ENCODE results near the gene KCNC1. TPM values are rescaled to one million over a fixed set of nuclear protein-coding genes. Genes with fewer than 3 reads are reported as not detected.

KCNC1 gene
- polyA plus RNA-seq, 1 of the 3 experiments (the other 2 are of a cell fraction), result 0.18 TPM

DNA sequence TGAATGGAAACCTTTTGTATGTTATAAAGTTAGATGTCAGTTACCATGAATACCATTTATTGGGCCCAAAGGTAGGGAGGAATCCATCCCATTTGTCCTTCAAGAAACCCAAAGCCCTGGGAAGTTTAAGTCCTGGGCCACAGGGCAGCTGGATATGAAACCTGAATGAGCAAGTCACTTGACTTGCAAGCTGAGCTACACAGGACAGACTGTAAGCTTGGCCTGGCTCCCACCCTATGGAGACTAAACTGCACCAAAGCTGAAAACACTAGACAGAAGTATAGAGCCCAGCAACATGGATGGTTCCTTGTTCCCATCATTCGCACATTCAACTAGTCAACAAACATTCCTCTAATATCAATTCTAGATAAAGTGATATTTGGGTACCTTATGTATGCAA, 71.3 kb downstream of the KCNC1 start:
- Histone ChIP-seq H3K9ac (no peak overlapping the region), H3K79me2 (ENCODE audit: insufficient read depth) (no peaks in the 10 kb centered on the region), H3K4me2 (no peak overlapping the region), H4K20me1 (ENCODE audit: insufficient read depth) (no peaks in the 10 kb centered on the region), H3K4me1 (ENCODE audit: control insufficient read depth in 1 of 2, insufficient read depth in 2 of 2, low read depth in 1 of 2, low read length in 1 of 2) (peaks cover 4 to 12% of the 10 kb centered on the region in 2 experiments; a peak in 2 of 4 replicates), H3K27ac (ENCODE audit: low read depth in 2 of 2, low read length in 1 of 2) (no peak overlapping the region), H2AFZ (ENCODE audit: low read depth) (no peak overlapping the region), H3K9me2 (no peaks in the 10 kb centered on the region), H3K9me3 (no peaks in the 10 kb centered on the region), H3K27me3 (ENCODE audit: insufficient read depth) (no peaks in the 10 kb centered on the region), H3K36me3 (replicated peaks in 1 of 2; ENCODE audit: control insufficient read depth in 1 of 2, insufficient read depth in 2 of 2, low read length in 1 of 2) (no peaks in the 10 kb centered on the region), H3F3A (replicated peaks; ENCODE audit: insufficient read depth) (no peaks in the 10 kb centered on the region), H3K4me3 (ENCODE audit: low read depth in 2 of 2, low read length in 1 of 2) (no peak overlapping the region)
- CTCF ChIA-PET, result no interaction called here
- 92% methylated on average over 1 of the region's 1 CpG for WGBS (ENCODE audit: low lambda C conversion rate)
- POLR2A ChIA-PET, result no interaction called here
- DNase-seq, result no peak
- no peak for TF ChIP-seq USF1 (IDR thresholded peaks at IDR 0.05; ENCODE audit: borderline replicate concordance, low read depth)
- TF ChIP-seq NFIC (IDR thresholded peaks at IDR 0.05; ENCODE audit: borderline replicate concordance), result no peak
- no peak for TF ChIP-seq RCOR1 (IDR thresholded peaks at IDR 0.05; ENCODE audit: low read length)
- TF ChIP-seq, protein P1, sequence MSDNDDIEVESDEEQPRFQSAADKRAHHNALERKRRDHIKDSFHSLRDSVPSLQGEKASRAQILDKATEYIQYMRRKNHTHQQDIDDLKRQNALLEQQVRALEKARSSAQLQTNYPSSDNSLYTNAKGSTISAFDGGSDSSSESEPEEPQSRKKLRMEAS (IDR thresholded peaks at IDR 0.05; ENCODE audit: low read depth), result no peak
- no peak for TF ChIP-seq FOXJ3 (CRISPR knock-in tag; IDR thresholded peaks at IDR 0.05)
- TF ChIP-seq, protein P2, sequence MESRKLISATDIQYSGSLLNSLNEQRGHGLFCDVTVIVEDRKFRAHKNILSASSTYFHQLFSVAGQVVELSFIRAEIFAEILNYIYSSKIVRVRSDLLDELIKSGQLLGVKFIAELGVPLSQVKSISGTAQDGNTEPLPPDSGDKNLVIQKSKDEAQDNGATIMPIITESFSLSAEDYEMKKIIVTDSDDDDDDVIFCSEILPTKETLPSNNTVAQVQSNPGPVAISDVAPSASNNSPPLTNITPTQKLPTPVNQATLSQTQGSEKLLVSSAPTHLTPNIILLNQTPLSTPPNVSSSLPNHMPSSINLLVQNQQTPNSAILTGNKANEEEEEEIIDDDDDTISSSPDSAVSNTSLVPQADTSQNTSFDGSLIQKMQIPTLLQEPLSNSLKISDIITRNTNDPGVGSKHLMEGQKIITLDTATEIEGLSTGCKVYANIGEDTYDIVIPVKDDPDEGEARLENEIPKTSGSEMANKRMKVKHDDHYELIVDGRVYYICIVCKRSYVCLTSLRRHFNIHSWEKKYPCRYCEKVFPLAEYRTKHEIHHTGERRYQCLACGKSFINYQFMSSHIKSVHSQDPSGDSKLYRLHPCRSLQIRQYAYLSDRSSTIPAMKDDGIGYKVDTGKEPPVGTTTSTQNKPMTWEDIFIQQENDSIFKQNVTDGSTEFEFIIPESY (IDR thresholded peaks at IDR 0.05; ENCODE audit: borderline replicate concordance, low read depth), result no peak
- no peak for TF ChIP-seq YY1 (IDR thresholded peaks at IDR 0.05; ENCODE audit: low read depth)
- TF ChIP-seq, protein P3, sequence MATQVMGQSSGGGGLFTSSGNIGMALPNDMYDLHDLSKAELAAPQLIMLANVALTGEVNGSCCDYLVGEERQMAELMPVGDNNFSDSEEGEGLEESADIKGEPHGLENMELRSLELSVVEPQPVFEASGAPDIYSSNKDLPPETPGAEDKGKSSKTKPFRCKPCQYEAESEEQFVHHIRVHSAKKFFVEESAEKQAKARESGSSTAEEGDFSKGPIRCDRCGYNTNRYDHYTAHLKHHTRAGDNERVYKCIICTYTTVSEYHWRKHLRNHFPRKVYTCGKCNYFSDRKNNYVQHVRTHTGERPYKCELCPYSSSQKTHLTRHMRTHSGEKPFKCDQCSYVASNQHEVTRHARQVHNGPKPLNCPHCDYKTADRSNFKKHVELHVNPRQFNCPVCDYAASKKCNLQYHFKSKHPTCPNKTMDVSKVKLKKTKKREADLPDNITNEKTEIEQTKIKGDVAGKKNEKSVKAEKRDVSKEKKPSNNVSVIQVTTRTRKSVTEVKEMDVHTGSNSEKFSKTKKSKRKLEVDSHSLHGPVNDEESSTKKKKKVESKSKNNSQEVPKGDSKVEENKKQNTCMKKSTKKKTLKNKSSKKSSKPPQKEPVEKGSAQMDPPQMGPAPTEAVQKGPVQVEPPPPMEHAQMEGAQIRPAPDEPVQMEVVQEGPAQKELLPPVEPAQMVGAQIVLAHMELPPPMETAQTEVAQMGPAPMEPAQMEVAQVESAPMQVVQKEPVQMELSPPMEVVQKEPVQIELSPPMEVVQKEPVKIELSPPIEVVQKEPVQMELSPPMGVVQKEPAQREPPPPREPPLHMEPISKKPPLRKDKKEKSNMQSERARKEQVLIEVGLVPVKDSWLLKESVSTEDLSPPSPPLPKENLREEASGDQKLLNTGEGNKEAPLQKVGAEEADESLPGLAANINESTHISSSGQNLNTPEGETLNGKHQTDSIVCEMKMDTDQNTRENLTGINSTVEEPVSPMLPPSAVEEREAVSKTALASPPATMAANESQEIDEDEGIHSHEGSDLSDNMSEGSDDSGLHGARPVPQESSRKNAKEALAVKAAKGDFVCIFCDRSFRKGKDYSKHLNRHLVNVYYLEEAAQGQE (IDR thresholded peaks at IDR 0.05; ENCODE audit: low read depth, low read length), result no peak
- no peak for TF ChIP-seq JUND (IDR thresholded peaks at IDR 0.05)
- no peak for TF ChIP-seq GABPA (IDR thresholded peaks at IDR 0.05; ENCODE audit: low read depth)
- TF ChIP-seq SMC3 (IDR thresholded peaks at IDR 0.05; ENCODE audit: low read depth, low read length), result no peak
- TF ChIP-seq USF2 (IDR thresholded peaks at IDR 0.05; ENCODE audit: borderline replicate concordance, low read depth, low read length), result no peak
- no peak for TF ChIP-seq FOXM1 (IDR thresholded peaks at IDR 0.05; ENCODE audit: low read depth)
- no peak for TF ChIP-seq TEAD4 (IDR thresholded peaks at IDR 0.05; ENCODE audit: borderline replicate concordance, insufficient read depth)
- TF ChIP-seq NRF1 (IDR thresholded peaks at IDR 0.05; ENCODE audit: low read depth, low read length), result no peak
- no peak for TF ChIP-seq TCF12 (IDR thresholded peaks at IDR 0.05)
- TF ChIP-seq MXI1 (IDR thresholded peaks at IDR 0.05; ENCODE audit: low read depth, low read length), result no peak
- TF ChIP-seq RAD21 (IDR thresholded peaks at IDR 0.05; ENCODE audit: low read length), result no peak

Measured in SK-N-SH (cell line).